ENCODE measurements around the gene MUC22. TPM values are rescaled to one million over a fixed set of nuclear protein-coding genes. Genes with fewer than 3 reads are reported as not detected.

The MUC22 gene
- total RNA-seq, 1 donor from 2014 or later, result not detected

DNA sequence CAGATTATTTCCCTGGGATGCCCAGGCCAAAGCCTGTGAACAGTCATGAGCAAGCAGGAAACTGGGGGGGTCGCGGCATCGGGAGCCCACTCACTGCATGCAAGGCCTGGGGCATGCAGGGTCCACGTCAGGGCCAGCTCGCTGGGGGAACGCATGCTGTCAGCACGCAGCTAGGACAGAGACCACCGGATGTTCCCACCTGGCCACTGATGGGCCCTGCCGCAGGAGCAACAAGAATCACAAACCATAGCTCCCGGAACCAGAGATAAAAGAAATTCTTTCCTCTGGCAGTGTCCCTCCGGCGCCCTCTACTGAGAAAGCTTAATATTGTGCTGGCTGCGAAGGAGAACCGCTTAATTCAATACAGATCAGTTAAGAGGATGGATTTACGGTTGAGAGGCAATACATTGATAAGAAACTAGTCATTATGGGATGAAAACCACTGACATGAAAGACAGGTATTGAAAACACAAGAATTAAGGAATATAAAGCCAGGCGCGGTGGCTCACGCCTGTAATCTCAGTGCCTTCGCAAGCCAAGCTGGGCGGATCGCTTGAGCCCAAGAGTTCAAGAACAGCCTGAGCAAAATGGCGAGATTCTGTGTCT lies 69.5 kb downstream of the MUC22 start:
- ATAC-seq (ENCODE audit: low read depth), result peak; percentile 84
- H3K36me3 Mint-ChIP-seq (ENCODE audit: low read depth), result no peaks in the 10 kb centered on the region
- intact Hi-C loops (cut with micrococcal nuclease), result loop anchor here (1.0 to 10.0 kb wide), 4 partner anchors 164 to 625 kb away; no protein-coding TSS in a partner anchor
- H3K9me3 Mint-ChIP-seq, result no peaks in the 10 kb centered on the region
- H3K27ac Mint-ChIP-seq, result no peak overlapping the region
- TF ChIP-seq, protein P1, sequence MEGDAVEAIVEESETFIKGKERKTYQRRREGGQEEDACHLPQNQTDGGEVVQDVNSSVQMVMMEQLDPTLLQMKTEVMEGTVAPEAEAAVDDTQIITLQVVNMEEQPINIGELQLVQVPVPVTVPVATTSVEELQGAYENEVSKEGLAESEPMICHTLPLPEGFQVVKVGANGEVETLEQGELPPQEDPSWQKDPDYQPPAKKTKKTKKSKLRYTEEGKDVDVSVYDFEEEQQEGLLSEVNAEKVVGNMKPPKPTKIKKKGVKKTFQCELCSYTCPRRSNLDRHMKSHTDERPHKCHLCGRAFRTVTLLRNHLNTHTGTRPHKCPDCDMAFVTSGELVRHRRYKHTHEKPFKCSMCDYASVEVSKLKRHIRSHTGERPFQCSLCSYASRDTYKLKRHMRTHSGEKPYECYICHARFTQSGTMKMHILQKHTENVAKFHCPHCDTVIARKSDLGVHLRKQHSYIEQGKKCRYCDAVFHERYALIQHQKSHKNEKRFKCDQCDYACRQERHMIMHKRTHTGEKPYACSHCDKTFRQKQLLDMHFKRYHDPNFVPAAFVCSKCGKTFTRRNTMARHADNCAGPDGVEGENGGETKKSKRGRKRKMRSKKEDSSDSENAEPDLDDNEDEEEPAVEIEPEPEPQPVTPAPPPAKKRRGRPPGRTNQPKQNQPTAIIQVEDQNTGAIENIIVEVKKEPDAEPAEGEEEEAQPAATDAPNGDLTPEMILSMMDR (IDR thresholded peaks at IDR 0.05), result peak; percentile 82
- peaks cover 5% of the 10 kb centered on the region for H3K27me3 Mint-ChIP-seq
- POLR2A ChIA-PET, result interaction anchor here (0.5 to 1.3 kb wide), 4 partner anchors 108 to 258 kb away, joined by 3 to 12 read pairs (median 8); partner anchors contain the start of gene VARS2
- H3K4me1 Mint-ChIP-seq, result peaks cover 3% of the 10 kb centered on the region
- H3K4me3 Mint-ChIP-seq, result peak overlapping the region; percentile 46
- DNase-seq, result peak; percentile 34
- CTCF ChIA-PET, result interaction anchor here (0.6 to 3.1 kb wide), 27 partner anchors 8 to 598 kb away, joined by 3 to 41 read pairs (median 5); partner anchors contain the start of genes DDR1, IER3 and VARS2

DNA sequence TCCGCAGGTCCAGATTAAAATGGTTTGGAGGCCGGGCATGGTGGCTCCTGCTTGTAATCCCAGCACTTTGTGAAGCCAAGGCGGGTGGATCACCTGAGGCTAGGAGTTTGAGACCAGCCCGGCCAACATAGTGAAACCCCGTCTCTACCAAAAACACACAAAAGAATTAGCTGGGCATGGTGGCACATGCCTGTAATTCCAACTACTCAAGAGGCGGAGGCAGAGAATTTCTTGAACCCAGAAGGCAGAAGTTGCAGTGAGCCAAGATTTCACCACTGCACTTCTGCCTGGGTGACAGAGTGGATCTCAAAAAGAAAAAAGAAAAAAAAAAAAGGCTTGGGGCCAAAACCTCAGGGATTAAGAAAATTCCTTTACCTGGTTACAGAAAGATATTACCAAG lies 71.6 kb downstream of the MUC22 start:
- H3K4me1 Mint-ChIP-seq, result peaks cover 3% of the 10 kb centered on the region
- peaks cover 16% of the 10 kb centered on the region for H3K27me3 Mint-ChIP-seq
- H3K27ac Mint-ChIP-seq, result no peak overlapping the region
- DNase-seq (no peak), ATAC-seq (ENCODE audit: low read depth) (no peak)
- intact Hi-C loops (cut with micrococcal nuclease), result loop anchor here (10.0 kb wide), 2 partner anchors 537 to 627 kb away; no protein-coding TSS in a partner anchor
- no peak overlapping the region for H3K4me3 Mint-ChIP-seq
- ChIA-PET POLR2A (no interaction called here), CTCF (interaction anchor here (1.2 to 1.8 kb wide), 4 partner anchors 12 to 253 kb away, joined by 3 to 5 read pairs (median 4); no protein-coding TSS in a partner anchor)
- TF ChIP-seq, protein P1 (IDR thresholded peaks at IDR 0.05), result no peak
- H3K9me3 Mint-ChIP-seq, result no peaks in the 10 kb centered on the region
- H3K36me3 Mint-ChIP-seq (ENCODE audit: low read depth), result no peaks in the 10 kb centered on the region

DNA sequence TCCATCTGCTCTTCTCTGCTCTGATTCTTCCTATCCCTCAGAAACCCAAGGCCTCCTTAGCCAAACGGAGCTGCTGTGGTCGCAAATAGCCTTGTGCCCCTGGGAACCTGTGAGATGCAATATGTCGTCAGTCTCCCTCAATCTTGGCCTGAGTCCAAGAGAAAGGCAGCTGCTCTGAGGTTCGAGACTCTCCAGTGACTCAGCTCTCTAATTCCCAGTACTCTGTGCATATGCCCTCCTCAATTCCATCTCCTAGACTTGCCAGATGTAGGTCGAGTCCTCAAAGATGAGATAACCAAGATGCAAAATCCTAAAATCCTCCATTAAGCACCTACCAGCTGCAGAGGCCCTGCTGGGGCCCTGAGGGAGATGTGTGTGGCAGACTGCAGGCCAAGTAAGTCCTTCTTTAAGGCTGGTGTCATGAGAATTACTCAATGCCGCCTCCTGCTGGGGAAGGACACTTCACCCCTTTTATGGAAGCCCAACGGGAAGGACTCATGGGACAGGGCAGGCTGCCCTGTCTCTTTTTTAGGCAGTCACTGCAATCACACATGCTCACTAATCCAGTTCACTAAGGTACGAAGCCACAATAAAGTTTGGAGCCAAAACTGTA lies 73.6 kb downstream of the MUC22 start:
- ChIA-PET POLR2A (no interaction called here), CTCF (interaction anchor here (0.6 to 1.8 kb wide), 2 partner anchors 10 to 259 kb away, joined by 4 to 6 read pairs; no protein-coding TSS in a partner anchor)
- Mint-ChIP-seq H3K4me3 (no peak overlapping the region), H3K9me3 (no peaks in the 10 kb centered on the region), H3K27me3 (peaks cover 19% of the 10 kb centered on the region), H3K27ac (no peak overlapping the region), H3K4me1 (peaks cover 8% of the 10 kb centered on the region), H3K36me3 (ENCODE audit: low read depth) (no peaks in the 10 kb centered on the region)
- TF ChIP-seq, protein P1 (IDR thresholded peaks at IDR 0.05), result no peak
- ATAC-seq (ENCODE audit: low read depth), result no peak
- intact Hi-C loops (cut with micrococcal nuclease), result loop anchor here (10.0 kb wide), 2 partner anchors 539 to 629 kb away; no protein-coding TSS in a partner anchor
- DNase-seq, result no peak

Other genes starting within 250 kb of the MUC22 start
- 16.8 and 18.7 TPM in 2 replicates for gene DDR1, start 126.0 kb upstream of the MUC22 start, total RNA-seq
- 37.8 and 42.3 TPM in 2 replicates for gene GTF2H4, start 102.3 kb upstream of the MUC22 start, total RNA-seq
- gene VARS2, start 96.2 kb upstream of the MUC22 start, total RNA-seq, result 39.4 and 47.8 TPM in 2 replicates
- not detected in 2 replicates for gene SFTA2, start 78.3 kb upstream of the MUC22 start, total RNA-seq
- not detected in 2 replicates for gene MUCL3, start 69.5 kb upstream of the MUC22 start, total RNA-seq
- not detected in 2 replicates for gene MUC21, start 26.8 kb upstream of the MUC22 start, total RNA-seq
- gene C6orf15, start 102.1 kb downstream of the MUC22 start, total RNA-seq, result not detected in 2 replicates
- 0.49 and 0.93 TPM in 2 replicates for gene PSORS1C1, start 104.3 kb downstream of the MUC22 start, total RNA-seq
- not detected in 2 replicates for gene CDSN, start 110.0 kb downstream of the MUC22 start, total RNA-seq
- gene PSORS1C2, start 128.6 kb downstream of the MUC22 start, total RNA-seq, result not detected in 2 replicates
- gene CCHCR1, start 147.3 kb downstream of the MUC22 start, total RNA-seq, result 32.3 and 37.6 TPM in 2 replicates
- 17.3 TPM in 2 replicates for gene TCF19, start 148.1 kb downstream of the MUC22 start, total RNA-seq
- gene POU5F1, start 160.2 kb downstream of the MUC22 start, total RNA-seq, result 2.3 and 4.7 TPM in 2 replicates

All from activated B cell treated with CpG ODN at 0.5 μM for 24 hours (primary cell).